Activated naive CD4-positive, alpha-beta T cell treated with anti-CD3 and anti-CD28 coated beads, Interleukin-2, amount 50 U/mL, for 24 hours (primary cell): Measurements from ENCODE around the gene KLF4.

Experiments used
- H3K27ac Mint-ChIP-seq: one replicate; pipeline ENCODE4 v1.8.0; 2021; ENCODE audit warnings: mild to moderate bottlenecking, mixed read lengths
- H3K27me3 Mint-ChIP-seq: one replicate; pipeline ENCODE4 v1.8.0; 2021; ENCODE audit warnings: mixed read lengths
- H3K36me3 Mint-ChIP-seq: one replicate; pipeline ENCODE4 v1.8.0; 2021; ENCODE audit warnings: mixed read lengths
- H3K4me1 Mint-ChIP-seq: one replicate; pipeline ENCODE4 v1.8.0; 2021; ENCODE audit warnings: mixed read lengths
- H3K4me3 Mint-ChIP-seq: one replicate; pipeline ENCODE4 v1.8.0; 2021; ENCODE audit warnings: mild to moderate bottlenecking, mixed read lengths
- H3K9me3 Mint-ChIP-seq: one replicate; pipeline ENCODE4 v1.8.0; 2021; ENCODE audit warnings: mixed read lengths

The KLF4 gene

GRCh38 chr9:107472581-107473340 lies 16.8 kb downstream of the KLF4 start:
- Mint-ChIP-seq H3K4me1 (no peaks in the 10 kb centered on the region), H3K27me3 (peaks cover 7% of the 10 kb centered on the region), H3K36me3 (no peaks in the 10 kb centered on the region), H3K4me3 (no peak overlapping the region), H3K27ac (no peak overlapping the region), H3K9me3 (no peaks in the 10 kb centered on the region)

GRCh38 chr9:107471552-107471951 lies 18.0 kb downstream of the KLF4 start:
- no peaks in the 10 kb centered on the region for H3K4me1 Mint-ChIP-seq
- no peaks in the 10 kb centered on the region for H3K9me3 Mint-ChIP-seq
- peaks cover 16% of the 10 kb centered on the region for H3K27me3 Mint-ChIP-seq
- no peak overlapping the region for H3K4me3 Mint-ChIP-seq
- no peak overlapping the region for H3K27ac Mint-ChIP-seq
- H3K36me3 Mint-ChIP-seq: no peaks in the 10 kb centered on the region

- Mint-ChIP-seq H3K36me3 (no peaks in the 10 kb centered on the region), H3K4me3 (no peak overlapping the region), H3K27me3 (peaks cover 32% of the 10 kb centered on the region), H3K27ac (no peak overlapping the region), H3K4me1 (peaks cover 5% of the 10 kb centered on the region), H3K9me3 (no peaks in the 10 kb centered on the region)
Measured at GRCh38 chr9:107467416-107467815, 22.2 kb downstream of the KLF4 start.

GRCh38 chr9:107466826-107467225 lies 22.7 kb downstream of the KLF4 start:
- H3K27ac Mint-ChIP-seq: no peak overlapping the region
- no peaks in the 10 kb centered on the region for H3K9me3 Mint-ChIP-seq
- H3K27me3 Mint-ChIP-seq: peaks cover 32% of the 10 kb centered on the region
- no peak overlapping the region for H3K4me3 Mint-ChIP-seq
- peaks cover 5% of the 10 kb centered on the region for H3K4me1 Mint-ChIP-seq
- H3K36me3 Mint-ChIP-seq: no peaks in the 10 kb centered on the region

GRCh38 chr9:107465467-107466451 lies 23.8 kb downstream of the KLF4 start:
- H3K4me3 Mint-ChIP-seq: peak overlapping the region; percentile 33
- peaks cover 5% of the 10 kb centered on the region for H3K4me1 Mint-ChIP-seq
- no peaks in the 10 kb centered on the region for H3K9me3 Mint-ChIP-seq
- no peak overlapping the region for H3K27ac Mint-ChIP-seq
- H3K27me3 Mint-ChIP-seq: peaks cover 32% of the 10 kb centered on the region
- no peaks in the 10 kb centered on the region for H3K36me3 Mint-ChIP-seq

- Mint-ChIP-seq H3K9me3 (no peaks in the 10 kb centered on the region), H3K27me3 (peaks cover 32% of the 10 kb centered on the region), H3K4me1 (peaks cover 5% of the 10 kb centered on the region), H3K4me3 (no peak overlapping the region), H3K27ac (no peak overlapping the region), H3K36me3 (no peaks in the 10 kb centered on the region)
Measured at GRCh38 chr9:107464516-107464915, 25.1 kb downstream of the KLF4 start.

- Mint-ChIP-seq H3K9me3 (no peaks in the 10 kb centered on the region), H3K4me1 (peaks cover 5% of the 10 kb centered on the region), H3K27me3 (peaks cover 30% of the 10 kb centered on the region), H3K36me3 (no peaks in the 10 kb centered on the region), H3K27ac (no peak overlapping the region), H3K4me3 (no peak overlapping the region)
Measured at GRCh38 chr9:107462691-107463090, 26.9 kb downstream of the KLF4 start.

- H3K4me1 Mint-ChIP-seq: peaks cover 4% of the 10 kb centered on the region
Measured at GRCh38 chr9:107460153-107461023, 29.2 kb downstream of the KLF4 start.

GRCh38 chr9:107455425-107456135 lies 34.0 kb downstream of the KLF4 start:
- Mint-ChIP-seq H3K27ac (no peak overlapping the region), H3K27me3 (peaks cover 5% of the 10 kb centered on the region), H3K4me3 (no peak overlapping the region), H3K36me3 (no peaks in the 10 kb centered on the region), H3K9me3 (no peaks in the 10 kb centered on the region), H3K4me1 (no peaks in the 10 kb centered on the region)

More at GRCh38 chr9:107460153-107461023, 29.2 kb downstream of the KLF4 start:
- H3K4me3 Mint-ChIP-seq: no peak overlapping the region
- H3K27me3 Mint-ChIP-seq: peaks cover 20% of the 10 kb centered on the region
- no peak overlapping the region for H3K27ac Mint-ChIP-seq
- H3K9me3 Mint-ChIP-seq: no peaks in the 10 kb centered on the region
- no peaks in the 10 kb centered on the region for H3K36me3 Mint-ChIP-seq

- Mint-ChIP-seq H3K4me1 (no peaks in the 10 kb centered on the region), H3K27me3 (peaks cover 2% of the 10 kb centered on the region), H3K27ac (no peak overlapping the region), H3K4me3 (no peak overlapping the region), H3K36me3 (no peaks in the 10 kb centered on the region), H3K9me3 (no peaks in the 10 kb centered on the region)
Measured at GRCh38 chr9:107453479-107453878, 36.1 kb downstream of the KLF4 start.

- H3K4me3 Mint-ChIP-seq: no peak overlapping the region
- H3K27ac Mint-ChIP-seq: no peak overlapping the region
Measured at GRCh38 chr9:107447834-107448233, 41.7 kb downstream of the KLF4 start.

GRCh38 chr9:107447081-107447480 lies 42.5 kb downstream of the KLF4 start:
- no peaks in the 10 kb centered on the region for H3K27me3 Mint-ChIP-seq
- no peak overlapping the region for H3K27ac Mint-ChIP-seq
- H3K4me3 Mint-ChIP-seq: no peak overlapping the region
- no peaks in the 10 kb centered on the region for H3K36me3 Mint-ChIP-seq
- H3K4me1 Mint-ChIP-seq: no peaks in the 10 kb centered on the region
- H3K9me3 Mint-ChIP-seq: no peaks in the 10 kb centered on the region

More at GRCh38 chr9:107447834-107448233, 41.7 kb downstream of the KLF4 start:
- Mint-ChIP-seq H3K36me3 (no peaks in the 10 kb centered on the region), H3K27me3 (no peaks in the 10 kb centered on the region), H3K9me3 (no peaks in the 10 kb centered on the region), H3K4me1 (no peaks in the 10 kb centered on the region)

GRCh38 chr9:107446491-107446890 lies 43.1 kb downstream of the KLF4 start:
- H3K9me3 Mint-ChIP-seq: no peaks in the 10 kb centered on the region
- H3K36me3 Mint-ChIP-seq: no peaks in the 10 kb centered on the region
- no peak overlapping the region for H3K4me3 Mint-ChIP-seq
- no peaks in the 10 kb centered on the region for H3K4me1 Mint-ChIP-seq
- H3K27ac Mint-ChIP-seq: no peak overlapping the region
- no peaks in the 10 kb centered on the region for H3K27me3 Mint-ChIP-seq

GRCh38 chr9:107443786-107444185 lies 45.8 kb downstream of the KLF4 start:
- no peaks in the 10 kb centered on the region for H3K9me3 Mint-ChIP-seq
- H3K4me3 Mint-ChIP-seq: no peak overlapping the region
- H3K4me1 Mint-ChIP-seq: no peaks in the 10 kb centered on the region
- no peaks in the 10 kb centered on the region for H3K27me3 Mint-ChIP-seq
- no peaks in the 10 kb centered on the region for H3K36me3 Mint-ChIP-seq
- H3K27ac Mint-ChIP-seq: no peak overlapping the region
